OCI-LY3 (cell line): ENCODE results near the gene GSG1L.

Experiments
- H2AFZ ChIP-seq: fragments of 200-600, 300-600 bp; shearing (Covaris generic); 2 replicates; pipeline ENCODE4 v1.6.0; 2014; ENCODE audit warnings: antibody characterized with exemption, low read depth, low read length
- H3K27ac ChIP-seq: fragments of 200-600, 300-600 bp; sonication (generic); 2 replicates; pipeline ENCODE4 v1.5.1; 2014; ENCODE audit warnings: mild to moderate bottlenecking, low read length, moderate library complexity, mixed read lengths
- H3K27me3 ChIP-seq: fragments of 200-600, 300-600 bp; sonication (generic); 2 replicates; pipeline ENCODE4 v1.6.1; 2014; ENCODE audit warnings: low read depth, low read length, mixed read lengths
- H3K36me3 ChIP-seq: fragments of 200-600, 300-600 bp; sonication (generic); replicated peaks from 2 replicates; pipeline ENCODE3; 2014; ENCODE audit warnings: low read depth, low read length, mixed read lengths
- H3K4me1 ChIP-seq: fragments of 300-600, 200-600 bp; sonication (generic); 2 replicates; pipeline ENCODE4 v1.6.1; 2014; ENCODE audit warnings: low read length, mixed read lengths
- H3K4me2 ChIP-seq: fragments of 200-600, 300-600 bp; sonication (generic); 2 replicates; pipeline ENCODE4 v1.6.1; 2014; ENCODE audit warnings: low read length, mixed read lengths
- H3K4me3 ChIP-seq: fragments of 300-600, 200-600 bp; sonication (generic); 2 replicates; pipeline ENCODE4 v1.5.1; 2014; ENCODE audit warnings: antibody characterized with exemption, mild to moderate bottlenecking, low read length, moderate library complexity
- H3K79me2 ChIP-seq: fragments of 300-600, 200-600 bp; shearing (Covaris generic); 2 replicates; pipeline ENCODE4 v1.6.1; 2014; ENCODE audit warnings: mild to moderate bottlenecking, low read length, mixed read lengths
- H3K9ac ChIP-seq: fragments of 300-600, 200-600 bp; shearing (Covaris generic); 2 replicates; pipeline ENCODE4 v1.6.0; 2014; ENCODE audit warnings: mild to moderate bottlenecking, low read length, moderate library complexity
- H3K9me3 ChIP-seq: fragments of 200-600, 300-600 bp; shearing (Covaris generic); 2 replicates; pipeline ENCODE4 v1.6.1; 2014; ENCODE audit warnings: low read length, mixed read lengths; ENCODE audit not compliant: insufficient read depth
- H4K20me1 ChIP-seq: fragments of 200-600, 300-600 bp; sonication (generic); 2 replicates; pipeline ENCODE4 v1.6.1; 2016; ENCODE audit warnings: low read length, mixed read lengths; ENCODE audit not compliant: insufficient read depth
- EZH2phosphoT487 ChIP-seq: fragments of 200-600 bp; shearing (Covaris generic); IDR thresholded peaks from 2 replicates; pipeline ENCODE4 v1.6.1; 2018; ENCODE audit warnings: antibody characterized with exemption, mixed run types, low read depth
- TF ChIP-seq, protein P1 (sequence below): fragments of 200-600, 300-600 bp; sonication (generic); IDR thresholded peaks from 2 replicates; pipeline ENCODE4 v1.5.1; 2014; ENCODE audit warnings: antibody characterized with exemption, low read length, low read depth

The GSG1L gene

DNA sequence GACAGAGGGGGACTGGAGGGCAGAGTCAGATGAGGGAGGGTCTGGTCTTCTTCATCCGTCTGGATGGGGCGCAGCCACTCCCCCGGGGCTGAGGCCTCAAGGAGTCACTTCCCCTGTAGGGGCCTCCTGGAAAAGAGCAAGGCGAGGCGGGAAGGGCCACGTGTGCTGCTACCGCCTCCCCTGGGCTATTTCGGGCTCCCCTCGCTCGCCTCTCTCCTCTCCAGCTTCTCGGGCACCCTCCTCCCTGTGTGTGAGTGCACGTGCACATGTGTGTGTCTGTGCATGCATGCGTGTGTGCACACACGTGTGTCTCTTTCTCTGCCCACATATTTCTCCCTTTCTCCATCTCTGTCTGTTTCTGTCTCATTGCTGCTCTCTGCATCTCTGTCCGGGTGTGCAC lies 10.1 kb downstream of the GSG1L start:
- no peaks in the 10 kb centered on the region for H3K9me3 ChIP-seq
- H3K27ac ChIP-seq, result no peak overlapping the region
- H3K4me3 ChIP-seq, result no peak overlapping the region
- no peak overlapping the region for H3K9ac ChIP-seq
- H3K36me3 ChIP-seq, result no peaks in the 10 kb centered on the region
- no peak for TF ChIP-seq EZH2phosphoT487
- TF ChIP-seq, protein P1, sequence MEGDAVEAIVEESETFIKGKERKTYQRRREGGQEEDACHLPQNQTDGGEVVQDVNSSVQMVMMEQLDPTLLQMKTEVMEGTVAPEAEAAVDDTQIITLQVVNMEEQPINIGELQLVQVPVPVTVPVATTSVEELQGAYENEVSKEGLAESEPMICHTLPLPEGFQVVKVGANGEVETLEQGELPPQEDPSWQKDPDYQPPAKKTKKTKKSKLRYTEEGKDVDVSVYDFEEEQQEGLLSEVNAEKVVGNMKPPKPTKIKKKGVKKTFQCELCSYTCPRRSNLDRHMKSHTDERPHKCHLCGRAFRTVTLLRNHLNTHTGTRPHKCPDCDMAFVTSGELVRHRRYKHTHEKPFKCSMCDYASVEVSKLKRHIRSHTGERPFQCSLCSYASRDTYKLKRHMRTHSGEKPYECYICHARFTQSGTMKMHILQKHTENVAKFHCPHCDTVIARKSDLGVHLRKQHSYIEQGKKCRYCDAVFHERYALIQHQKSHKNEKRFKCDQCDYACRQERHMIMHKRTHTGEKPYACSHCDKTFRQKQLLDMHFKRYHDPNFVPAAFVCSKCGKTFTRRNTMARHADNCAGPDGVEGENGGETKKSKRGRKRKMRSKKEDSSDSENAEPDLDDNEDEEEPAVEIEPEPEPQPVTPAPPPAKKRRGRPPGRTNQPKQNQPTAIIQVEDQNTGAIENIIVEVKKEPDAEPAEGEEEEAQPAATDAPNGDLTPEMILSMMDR, result no peak
- no peaks in the 10 kb centered on the region for H3K79me2 ChIP-seq
- H4K20me1 ChIP-seq, result no peaks in the 10 kb centered on the region
- no peak overlapping the region for H2AFZ ChIP-seq
- H3K27me3 ChIP-seq, result 0 out of 2 replicates have a peak, but pooled peaks cover 3% of the 10 kb centered on the region
- no peak overlapping the region for H3K4me2 ChIP-seq
- no peaks in the 10 kb centered on the region for H3K4me1 ChIP-seq

DNA sequence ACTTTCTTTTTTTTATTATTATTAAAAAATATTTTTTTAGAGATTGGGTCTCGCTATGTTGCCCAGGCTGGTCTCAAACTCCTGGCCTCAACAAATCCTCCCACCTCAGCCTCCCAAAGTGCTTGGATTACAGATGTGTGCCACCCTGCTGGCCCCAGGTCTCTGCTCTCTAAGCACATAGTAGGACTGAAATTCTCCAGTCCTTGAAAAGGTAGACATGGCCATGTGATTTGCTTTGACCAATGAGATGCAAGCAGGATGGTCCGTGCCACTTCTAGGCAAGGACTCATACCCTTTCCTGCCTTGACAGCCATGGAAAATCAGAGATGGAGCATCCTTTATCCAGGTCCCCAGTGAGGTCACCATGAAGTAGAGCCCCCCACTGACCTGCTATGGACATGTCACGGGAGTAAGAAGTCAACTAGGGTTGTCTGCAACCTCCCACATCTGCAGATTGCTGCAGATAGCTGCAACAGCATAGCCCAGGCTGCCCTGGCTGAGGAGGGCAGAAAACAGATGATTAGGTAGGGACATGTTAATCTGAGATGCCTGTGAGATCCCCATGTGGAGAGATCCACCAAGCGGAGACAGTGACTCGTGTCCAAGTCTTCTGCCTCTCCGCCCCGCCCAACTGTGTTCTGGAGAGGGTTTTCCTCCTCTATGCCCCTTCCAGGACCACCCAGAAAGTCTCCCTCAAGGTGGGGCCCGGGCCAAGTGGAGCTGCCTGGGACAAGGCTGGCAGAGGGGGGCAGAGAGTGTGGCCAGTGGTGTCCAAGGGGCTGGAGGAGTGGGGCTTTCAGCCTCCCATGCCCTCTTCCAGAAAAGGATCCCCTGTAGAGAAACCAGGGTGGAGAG lies 11.0 kb downstream of the GSG1L start:
- Histone ChIP-seq H3K9me3 (no peaks in the 10 kb centered on the region), H3K4me2 (no peak overlapping the region), H3K9ac (no peak overlapping the region), H2AFZ (no peak overlapping the region), H3K27ac (no peak overlapping the region), H3K4me1 (no peaks in the 10 kb centered on the region), H4K20me1 (no peaks in the 10 kb centered on the region), H3K4me3 (no peak overlapping the region), H3K27me3 (0 out of 2 replicates have a peak, but pooled peaks cover 3% of the 10 kb centered on the region), H3K36me3 (no peaks in the 10 kb centered on the region), H3K79me2 (no peaks in the 10 kb centered on the region)
- TF ChIP-seq EZH2phosphoT487, result no peak
- TF ChIP-seq, protein P1, result no peak

DNA sequence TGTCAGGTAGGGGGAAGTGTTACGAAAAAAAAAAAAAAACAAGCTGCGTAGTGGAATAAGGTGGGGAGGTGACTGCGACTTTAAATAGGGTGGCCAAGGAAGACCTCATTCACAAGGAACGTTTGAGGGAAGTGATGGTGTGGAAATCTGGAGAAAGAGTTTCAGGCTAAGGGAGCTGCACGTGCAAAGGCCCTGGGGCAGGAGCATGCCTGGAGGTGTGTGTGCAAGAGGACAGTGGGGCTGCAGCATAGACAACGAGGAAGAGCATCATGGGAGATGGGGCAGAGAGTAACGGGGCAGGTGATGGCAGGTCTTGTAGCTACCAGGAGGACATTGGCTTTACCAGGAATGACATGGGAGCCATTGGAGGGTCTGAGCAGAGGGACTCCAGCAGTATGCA lies 12.0 kb downstream of the GSG1L start:
- Histone ChIP-seq H4K20me1 (no peaks in the 10 kb centered on the region), H3K4me1 (no peaks in the 10 kb centered on the region), H3K9ac (no peak overlapping the region), H3K79me2 (no peaks in the 10 kb centered on the region), H3K4me2 (no peak overlapping the region), H3K9me3 (no peaks in the 10 kb centered on the region), H2AFZ (no peak overlapping the region), H3K27ac (no peak overlapping the region), H3K4me3 (no peak overlapping the region), H3K27me3 (0 out of 2 replicates have a peak, but pooled peaks cover 3% of the 10 kb centered on the region), H3K36me3 (no peaks in the 10 kb centered on the region)
- no peak for TF ChIP-seq EZH2phosphoT487
- TF ChIP-seq, protein P1, result no peak

DNA sequence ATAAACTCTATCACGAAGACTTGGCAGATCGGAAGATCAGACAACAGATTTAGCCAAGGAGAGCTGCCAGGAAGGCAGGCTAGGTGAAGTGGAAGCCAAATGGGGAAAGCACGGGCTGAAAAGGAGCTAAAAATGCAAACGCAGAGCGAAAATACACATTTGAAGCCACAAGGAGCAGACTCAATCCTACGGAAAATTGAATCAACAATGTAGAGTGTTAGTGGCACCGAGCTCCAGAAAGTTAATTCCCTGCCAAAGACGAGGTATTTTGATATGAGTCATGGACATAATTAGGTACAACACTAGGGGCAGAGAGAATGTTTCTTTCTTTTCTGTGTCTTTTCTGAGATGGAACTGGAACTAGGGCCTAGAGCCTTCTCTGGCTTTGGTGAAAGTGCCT lies 20.7 kb downstream of the GSG1L start:
- TF ChIP-seq, protein P1, result no peak
- no peak for TF ChIP-seq EZH2phosphoT487
- no peaks in the 10 kb centered on the region for H3K79me2 ChIP-seq
- H3K4me1 ChIP-seq, result no peaks in the 10 kb centered on the region
- H3K4me2 ChIP-seq, result no peak overlapping the region
- H3K27ac ChIP-seq, result no peak overlapping the region
- H3K27me3 ChIP-seq, result peaks cover 3% of the 10 kb centered on the region; the same call in 1 of the 2 replicates
- H3K4me3 ChIP-seq, result no peak overlapping the region
- no peaks in the 10 kb centered on the region for H3K9me3 ChIP-seq
- no peak overlapping the region for H2AFZ ChIP-seq
- no peaks in the 10 kb centered on the region for H4K20me1 ChIP-seq
- H3K9ac ChIP-seq, result no peak overlapping the region
- H3K36me3 ChIP-seq, result no peaks in the 10 kb centered on the region
